ENCODE results near the gene BEX1. TPM values are rescaled to one million over a fixed set of nuclear protein-coding genes. Genes with fewer than 3 reads are reported as not detected.

The BEX1 gene
- not detected in 5 replicates for total RNA-seq (2022; extraction: Qiagen RNA extraction; ENCODE audit: low read depth)

GRCh38 chrX:103063918-103064434, at the start of gene BEX1:
Gene BEX1 (minus strand): TSS chrX:103064171. CDS start chrX:103063274, 897 bp downstream.

DNA sequence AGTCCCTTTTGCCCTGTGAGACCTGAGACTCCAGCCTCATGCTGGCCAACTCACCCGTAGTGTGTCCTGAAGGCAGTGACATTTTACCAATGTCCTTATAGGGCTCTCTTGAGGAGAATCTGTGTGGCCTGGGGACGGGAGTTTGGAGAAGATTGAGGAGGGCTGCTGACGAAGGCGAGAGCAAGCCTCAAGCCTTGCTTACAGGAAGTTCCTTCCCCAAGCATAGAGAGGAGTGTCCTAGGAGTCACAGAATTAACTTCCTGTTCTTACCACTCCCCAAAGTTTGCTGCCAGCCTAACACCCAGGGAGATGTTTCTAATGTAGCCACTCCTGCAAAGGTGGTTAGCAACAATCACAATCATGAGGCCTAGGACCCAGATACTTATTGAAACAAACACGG, 29.0 kb upstream of the BEX1 start, which contains the start of gene NXF3:
Gene NXF3 (minus strand): TSS at position 202 of the 400 bp plus-strand sequence. CDS start 120 bp downstream, at position 82.

Other genes with a start within 250 kb of the BEX1 start
- 0.21 to 0.27 TPM in 2 of 5 replicates, not detected in the others for gene RAB40AL, start 126.9 kb downstream of the BEX1 start, total RNA-seq (2022; extraction: Qiagen RNA extraction; ENCODE audit: low read depth)
- not detected in 5 replicates for gene NXF3, start 29.0 kb upstream of the BEX1 start, total RNA-seq (2022; extraction: Qiagen RNA extraction; ENCODE audit: low read depth)
- 1.4 to 2.7 TPM (median 2.0 TPM) in 5 replicates for gene BEX4, start 150.9 kb upstream of the BEX1 start, total RNA-seq (2022; extraction: Qiagen RNA extraction; ENCODE audit: low read depth)
- gene TCEAL8, start 191.0 kb upstream of the BEX1 start, total RNA-seq (2022; extraction: Qiagen RNA extraction; ENCODE audit: low read depth) = 19.7 to 66.3 TPM (median 29.4 TPM) in 5 replicates
- gene TCEAL5, start 212.6 kb upstream of the BEX1 start, total RNA-seq (2022; extraction: Qiagen RNA extraction; ENCODE audit: low read depth) = not detected in 5 replicates
- gene BEX2, start 246.8 kb upstream of the BEX1 start, total RNA-seq (2022; extraction: Qiagen RNA extraction; ENCODE audit: low read depth) = 6.3 to 14.1 TPM (median 8.3 TPM) in 5 replicates

Measured in A549 treated with ZK216348 at 1 μM for 4 hours (cell line).